ENCODE results near the gene DNAJC8. TPM values are rescaled to one million over a fixed set of nuclear protein-coding genes. Genes with fewer than 3 reads are reported as not detected.
A peak's percentile ranks its signal among the peaks of the same experiment; 100 is the strongest.

Gene DNAJC8
- polyA plus RNA-seq, result 100 to 1,000 TPM; 197 to 269 (median 205) TPM

DNA sequence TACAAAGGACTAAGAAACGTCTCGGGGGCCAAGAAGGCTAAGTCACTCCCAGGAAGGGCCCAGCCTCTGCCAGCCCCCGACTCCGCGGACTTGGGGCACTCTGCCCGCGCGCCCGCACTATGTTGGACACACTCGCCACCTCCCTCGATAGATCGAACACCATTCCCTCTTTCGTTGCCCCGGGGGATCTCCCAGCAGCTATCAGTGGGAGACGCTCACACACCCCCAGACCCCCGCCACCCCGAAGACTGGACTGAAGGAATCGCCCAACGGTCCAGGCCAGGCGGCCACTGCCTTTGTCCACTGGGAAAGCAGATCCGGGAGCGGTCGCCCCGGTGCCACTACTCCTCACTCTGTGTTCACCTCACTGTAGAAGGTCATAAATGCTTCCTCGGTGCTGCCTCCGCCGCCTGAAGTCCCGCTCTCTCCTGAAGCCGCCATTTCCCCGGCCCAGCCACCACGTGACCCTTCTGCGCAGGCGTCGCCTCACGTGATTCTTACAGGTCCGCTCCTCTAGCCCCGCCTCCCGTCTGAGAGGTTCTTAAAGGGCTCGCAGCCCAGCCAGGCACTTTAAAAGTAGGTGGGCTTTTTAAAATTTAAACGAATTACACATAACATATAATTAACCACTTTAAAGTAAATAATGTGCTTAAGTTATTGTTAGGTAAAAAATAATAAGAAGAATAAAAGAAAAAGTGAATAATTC lies at the start of gene DNAJC8:
Gene DNAJC8 (minus strand): TSS at position 472 of the 706 bp plus-strand sequence. CDS start 31 bp downstream, at position 441.
- Mint-ChIP-seq H3K27ac (peak within 1 kb of the TSS; percentile 97 to 100 (median 99)), H3K4me3 (peak within 1 kb of the TSS; percentile 97 to 100 (median 99)), H3K27me3 (ENCODE audit: low read depth in 3 of 3) (peaks cover 5% of the 10 kb centered on the region in 3 donors), H3K9me3 (no peaks in the 10 kb centered on the region), H3K36me3 (peaks cover 0 to 13% (median 7%) of the 10 kb centered on the region in 3 donors), H3K4me1 (peaks cover 27 to 52% of the 10 kb centered on the region in 2 donors)
- peak; percentile 87 to 89 (median 88) for DNase-seq

DNA sequence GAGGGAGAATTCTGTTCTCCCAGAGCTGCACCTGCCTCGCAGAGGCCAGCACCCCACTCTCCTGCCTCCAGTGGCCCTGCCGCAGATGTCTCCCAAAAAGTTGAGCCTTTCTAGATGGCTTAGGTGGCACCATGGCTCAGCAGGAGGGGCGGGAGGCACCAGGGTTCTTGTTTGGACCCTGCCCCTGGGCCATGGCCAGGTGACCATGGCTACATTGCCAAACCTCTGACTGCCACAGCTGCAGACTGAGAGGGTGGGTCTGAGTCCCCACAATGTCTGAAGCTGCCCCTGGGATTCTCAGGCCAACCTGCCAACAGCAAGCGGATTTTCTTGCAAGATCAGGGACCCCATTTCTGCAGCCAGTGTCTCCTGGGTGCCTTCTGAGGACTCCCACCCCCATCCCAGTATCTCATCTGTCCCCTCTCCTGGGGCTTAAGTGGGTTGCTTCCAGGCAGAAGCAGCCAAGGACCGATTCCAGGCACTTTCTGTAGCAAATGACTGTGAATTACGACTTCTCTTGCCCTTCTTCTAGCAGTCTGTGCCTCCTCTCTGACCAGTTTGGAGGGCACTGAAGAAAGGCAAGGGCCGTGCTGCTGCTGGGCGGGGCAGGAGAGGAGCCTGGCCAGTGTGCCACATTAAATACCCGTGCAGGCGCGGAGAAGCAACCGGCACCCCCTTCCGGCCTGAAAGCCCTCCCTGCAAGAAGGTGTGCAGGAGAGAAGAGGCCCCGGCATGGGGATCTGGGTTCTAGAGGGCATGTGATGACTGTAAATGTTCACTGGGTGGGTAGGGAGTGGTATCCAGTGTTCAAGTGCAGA lies 49.0 kb upstream of the DNAJC8 start:
- peaks cover 7 to 12% of the 10 kb centered on the region in 2 donors for H3K4me1 Mint-ChIP-seq
- DNase-seq, result no peak
- no peaks in the 10 kb centered on the region for H3K9me3 Mint-ChIP-seq
- H3K36me3 Mint-ChIP-seq, result peaks cover 17 to 36% (median 33%) of the 10 kb centered on the region in 3 donors
- H3K27ac Mint-ChIP-seq, result no peak overlapping the region
- H3K4me3 Mint-ChIP-seq, result no peak overlapping the region
- H3K27me3 Mint-ChIP-seq (ENCODE audit: low read depth in 3 of 3), result no peaks in the 10 kb centered on the region

DNA sequence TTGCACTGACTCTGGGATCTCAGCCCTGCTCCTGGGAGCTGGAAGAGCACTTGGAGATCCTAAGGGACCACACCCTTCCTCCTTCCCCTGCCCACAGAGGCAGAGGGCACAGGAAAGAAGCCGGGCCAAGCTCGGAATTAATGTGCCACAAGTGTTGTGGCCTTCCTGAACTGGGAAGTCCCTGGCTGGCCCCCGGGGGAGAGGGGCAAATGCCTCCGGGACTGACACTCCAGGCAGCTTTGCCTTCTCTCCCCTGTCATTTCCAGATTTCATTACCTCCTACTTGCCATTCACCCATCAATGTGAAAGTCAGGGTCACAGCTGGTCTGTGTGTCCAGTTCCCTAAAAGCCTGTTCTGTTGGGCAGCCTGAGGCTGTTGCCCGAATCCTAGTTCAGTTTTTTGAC lies 48.1 kb upstream of the DNAJC8 start:
- H3K9me3 Mint-ChIP-seq, result no peaks in the 10 kb centered on the region
- no peak for DNase-seq
- H3K27ac Mint-ChIP-seq, result no peak overlapping the region
- no peak overlapping the region for H3K4me3 Mint-ChIP-seq
- H3K27me3 Mint-ChIP-seq (ENCODE audit: low read depth in 3 of 3), result no peaks in the 10 kb centered on the region
- peaks cover 17 to 36% (median 33%) of the 10 kb centered on the region in 3 donors for H3K36me3 Mint-ChIP-seq
- peaks cover 7 to 12% of the 10 kb centered on the region in 2 donors for H3K4me1 Mint-ChIP-seq

DNA sequence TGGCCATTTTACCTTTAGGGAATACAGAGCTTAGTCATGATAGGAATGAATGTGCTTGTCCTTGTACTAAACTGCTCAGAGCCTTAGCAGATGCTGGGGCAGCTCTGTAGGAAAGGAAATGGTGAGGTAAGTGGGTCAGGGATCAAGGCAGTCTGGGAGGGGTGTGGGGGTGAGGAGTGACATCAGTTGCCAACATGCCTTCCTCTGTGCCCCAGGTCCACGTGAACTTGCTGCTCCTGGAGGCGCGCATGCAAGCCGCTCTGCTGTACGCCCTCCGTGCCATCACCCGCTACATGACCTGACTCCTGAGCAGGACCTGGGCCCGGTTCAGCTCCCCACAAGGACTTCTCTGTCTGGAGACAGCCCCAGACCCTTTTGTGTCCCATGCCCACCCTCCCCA lies 47.7 kb upstream of the DNAJC8 start:
- H3K27me3 Mint-ChIP-seq (ENCODE audit: low read depth in 3 of 3), result no peaks in the 10 kb centered on the region
- no peaks in the 10 kb centered on the region for H3K9me3 Mint-ChIP-seq
- H3K36me3 Mint-ChIP-seq, result peaks cover 17 to 36% (median 33%) of the 10 kb centered on the region in 3 donors
- H3K4me3 Mint-ChIP-seq, result no peak overlapping the region
- H3K4me1 Mint-ChIP-seq, result peaks cover 7 to 12% of the 10 kb centered on the region in 2 donors
- no peak overlapping the region for H3K27ac Mint-ChIP-seq
- no peak for DNase-seq

DNA sequence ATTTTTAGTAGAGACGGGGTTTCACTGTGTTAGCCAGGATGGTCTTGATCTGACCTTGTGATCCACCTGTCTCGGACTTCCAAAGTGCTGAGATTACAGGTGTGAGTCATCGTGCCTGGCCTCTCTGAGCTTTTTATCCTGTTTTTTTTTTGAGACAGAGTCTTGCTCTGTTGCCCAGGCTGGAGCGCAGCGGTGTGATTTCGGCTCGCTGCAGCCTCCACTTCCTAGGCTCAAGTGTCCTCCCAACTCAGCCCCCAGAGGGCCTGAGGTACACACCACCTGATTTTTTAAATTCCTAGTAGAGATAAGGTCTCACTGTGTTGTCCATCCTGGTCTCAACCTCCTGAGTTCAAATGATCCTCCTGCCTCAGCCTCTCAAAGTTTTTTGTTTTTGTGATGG lies 46.9 kb upstream of the DNAJC8 start:
- no peak for DNase-seq
- Mint-ChIP-seq H3K36me3 (peaks cover 22 to 41% (median 39%) of the 10 kb centered on the region in 3 donors), H3K4me3 (no peak overlapping the region), H3K27me3 (ENCODE audit: low read depth in 3 of 3) (no peaks in the 10 kb centered on the region), H3K4me1 (peaks cover 7 to 12% of the 10 kb centered on the region in 2 donors), H3K27ac (no peak overlapping the region), H3K9me3 (no peaks in the 10 kb centered on the region)

DNA sequence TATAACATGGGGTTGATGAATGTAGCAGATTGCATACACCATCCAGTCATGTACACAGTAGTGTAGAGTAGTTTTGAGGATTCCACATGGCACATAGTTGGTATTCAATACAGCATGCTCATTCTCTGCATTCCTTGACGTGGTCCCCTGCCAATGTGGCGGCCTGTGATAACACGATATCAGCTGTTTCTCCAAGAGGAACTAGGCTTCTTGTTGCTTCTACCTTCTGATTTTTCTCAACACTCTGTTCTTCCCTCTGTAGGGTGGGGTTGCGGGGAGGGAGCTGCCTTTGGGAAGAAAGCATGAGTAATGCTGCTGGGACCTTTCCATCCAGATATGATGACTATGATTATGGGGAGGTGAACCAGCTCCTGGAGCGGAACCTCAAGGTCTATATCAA lies 45.9 kb upstream of the DNAJC8 start:
- Mint-ChIP-seq H3K4me3 (no peak overlapping the region), H3K4me1 (peaks cover 7 to 12% of the 10 kb centered on the region in 2 donors), H3K27me3 (ENCODE audit: low read depth in 3 of 3) (no peaks in the 10 kb centered on the region), H3K36me3 (peaks cover 22 to 41% (median 39%) of the 10 kb centered on the region in 3 donors), H3K9me3 (no peaks in the 10 kb centered on the region), H3K27ac (no peak overlapping the region)
- DNase-seq, result no peak

DNA sequence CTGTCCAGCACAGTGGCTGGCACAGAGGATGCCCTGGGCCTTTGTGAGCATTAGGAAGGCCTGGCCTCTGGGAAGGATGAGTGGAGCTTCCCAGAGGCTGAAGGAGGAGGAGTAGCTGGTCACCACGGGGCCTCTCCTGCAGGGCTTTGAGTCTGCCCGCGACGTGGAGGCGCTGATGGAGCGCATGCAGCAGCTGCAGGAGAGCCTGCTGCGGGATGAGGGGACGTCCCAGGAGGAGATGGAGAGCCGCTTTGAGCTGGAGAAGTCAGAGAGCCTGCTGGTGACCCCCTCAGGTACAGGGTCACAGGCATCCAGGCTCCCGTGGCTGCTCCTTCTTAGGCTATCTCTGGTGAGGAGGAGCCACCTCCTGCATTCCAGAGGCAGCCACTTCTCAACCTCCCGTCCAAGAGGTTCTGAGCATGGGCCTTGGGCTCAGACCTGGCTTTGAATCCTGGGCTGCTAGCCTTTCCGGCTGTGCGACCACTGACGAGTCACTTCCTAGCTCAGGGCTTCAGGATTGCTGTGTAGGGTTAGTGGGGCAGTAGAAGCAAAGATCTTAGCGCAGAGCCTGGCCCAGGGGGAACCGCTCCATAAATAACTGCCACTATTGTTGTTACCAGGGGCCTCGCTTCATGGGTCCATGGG lies 40.5 kb upstream of the DNAJC8 start:
- Mint-ChIP-seq H3K9me3 (no peaks in the 10 kb centered on the region), H3K4me1 (peaks cover 0 to 2% of the 10 kb centered on the region in 2 donors)

DNA sequence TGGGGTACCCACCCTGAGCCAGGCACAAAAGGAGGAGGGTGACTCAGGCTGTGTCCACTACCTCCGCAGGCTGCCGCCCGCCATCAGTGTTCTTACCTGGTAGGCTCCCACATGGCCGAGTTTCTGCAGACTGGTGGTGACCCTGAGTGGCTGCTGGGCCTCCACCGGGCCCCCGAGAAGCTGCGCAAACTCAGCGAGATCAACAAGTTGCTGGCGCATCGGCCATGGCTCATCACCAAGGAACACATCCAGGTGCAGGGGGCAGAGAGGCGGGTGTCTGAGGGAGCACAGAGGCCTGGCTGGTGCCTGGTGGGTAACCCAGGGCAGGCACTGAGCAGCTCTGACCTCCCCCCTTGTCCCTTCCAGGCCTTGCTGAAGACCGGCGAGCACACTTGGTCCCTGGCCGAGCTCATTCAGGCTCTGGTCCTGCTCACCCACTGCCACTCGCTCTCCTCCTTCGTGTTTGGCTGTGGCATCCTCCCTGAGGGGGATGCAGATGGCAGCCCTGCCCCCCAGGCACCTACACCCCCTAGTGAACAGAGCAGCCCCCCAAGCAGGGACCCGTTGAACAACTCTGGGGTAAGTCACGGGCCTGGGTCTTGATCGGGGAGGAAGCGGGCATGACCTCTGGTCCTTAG lies 39.5 kb upstream of the DNAJC8 start:
- no peaks in the 10 kb centered on the region for H3K9me3 Mint-ChIP-seq
- H3K4me3 Mint-ChIP-seq, result no peak overlapping the region
- H3K27ac Mint-ChIP-seq, result no peak overlapping the region
- H3K27me3 Mint-ChIP-seq (ENCODE audit: low read depth in 3 of 3), result peaks cover 0 to 2% (median 0%) of the 10 kb centered on the region in 3 donors
- peaks cover 0 to 11% of the 10 kb centered on the region in 2 donors for H3K4me1 Mint-ChIP-seq
- no peak for DNase-seq
- H3K36me3 Mint-ChIP-seq, result peaks cover 9 to 10% (median 9%) of the 10 kb centered on the region in 3 donors

More for the DNA sequence above, 40.5 kb upstream of the DNAJC8 start:
- H3K36me3 Mint-ChIP-seq, result peaks cover 14 to 18% (median 16%) of the 10 kb centered on the region in 3 donors
- H3K27ac Mint-ChIP-seq, result no peak overlapping the region
- peaks cover 0 to 2% (median 0%) of the 10 kb centered on the region in 3 donors for H3K27me3 Mint-ChIP-seq (ENCODE audit: low read depth in 3 of 3)
- H3K4me3 Mint-ChIP-seq, result no peak overlapping the region
- no peak for DNase-seq

DNA sequence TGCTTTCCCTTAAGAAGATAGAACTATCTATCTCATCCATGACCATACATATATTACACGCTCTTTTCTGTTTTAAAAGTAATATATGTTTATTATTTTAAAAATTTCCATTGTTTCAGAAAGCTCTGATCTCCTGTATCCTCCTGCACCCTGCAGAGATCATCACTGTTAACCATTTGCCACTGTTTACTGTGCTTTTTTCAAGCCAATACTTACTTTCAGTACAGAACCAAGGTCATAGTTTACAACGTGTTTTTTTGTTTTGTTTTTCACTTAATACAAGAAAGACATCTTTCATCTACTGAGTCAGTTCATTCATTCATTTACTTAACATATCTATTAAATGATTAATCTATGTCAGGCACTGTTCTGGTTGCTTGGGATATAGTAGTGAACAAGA lies 36.7 kb upstream of the DNAJC8 start:
- Mint-ChIP-seq H3K9me3 (no peaks in the 10 kb centered on the region), H3K27ac (peak overlapping the region in 1 of 6 donors; percentile 45)

DNA sequence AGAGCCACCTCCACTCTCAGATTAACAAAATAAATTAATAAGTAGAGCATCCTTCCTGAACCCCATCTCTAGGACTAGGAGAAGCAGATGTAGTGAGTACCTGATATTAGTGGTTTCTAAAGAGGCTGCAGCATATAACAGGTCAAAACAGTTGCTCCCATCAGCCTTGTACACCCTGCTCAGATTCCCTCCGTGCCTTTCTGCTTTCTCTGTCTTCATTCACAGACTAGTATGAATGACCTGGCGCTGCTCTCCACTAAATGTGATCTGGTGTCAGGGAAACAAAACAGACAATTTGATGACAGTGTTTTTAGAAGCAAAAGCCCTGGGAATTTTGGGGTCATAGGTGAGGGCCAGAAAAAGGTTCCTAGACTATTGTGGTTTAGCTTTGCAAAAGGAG lies 34.8 kb upstream of the DNAJC8 start:
- Mint-ChIP-seq H3K9me3 (no peaks in the 10 kb centered on the region), H3K4me1 (peaks cover 9 to 42% of the 10 kb centered on the region in 2 donors), H3K27ac (peak overlapping the region in 1 of 6 donors; percentile 3), H3K4me3 (no peak overlapping the region), H3K36me3 (peaks cover 0 to 4% (median 3%) of the 10 kb centered on the region in 3 donors), H3K27me3 (ENCODE audit: low read depth in 3 of 3) (peaks cover 0 to 3% (median 2%) of the 10 kb centered on the region in 3 donors)
- DNase-seq, result no peak

More for the DNA sequence above, 36.7 kb upstream of the DNAJC8 start:
- peaks cover 5 to 32% of the 10 kb centered on the region in 2 donors for H3K4me1 Mint-ChIP-seq
- no peak for DNase-seq
- peaks cover 0 to 4% (median 3%) of the 10 kb centered on the region in 3 donors for H3K36me3 Mint-ChIP-seq
- no peak overlapping the region for H3K4me3 Mint-ChIP-seq
- H3K27me3 Mint-ChIP-seq (ENCODE audit: low read depth in 3 of 3), result peaks cover 0 to 2% (median 1%) of the 10 kb centered on the region in 3 donors

DNA sequence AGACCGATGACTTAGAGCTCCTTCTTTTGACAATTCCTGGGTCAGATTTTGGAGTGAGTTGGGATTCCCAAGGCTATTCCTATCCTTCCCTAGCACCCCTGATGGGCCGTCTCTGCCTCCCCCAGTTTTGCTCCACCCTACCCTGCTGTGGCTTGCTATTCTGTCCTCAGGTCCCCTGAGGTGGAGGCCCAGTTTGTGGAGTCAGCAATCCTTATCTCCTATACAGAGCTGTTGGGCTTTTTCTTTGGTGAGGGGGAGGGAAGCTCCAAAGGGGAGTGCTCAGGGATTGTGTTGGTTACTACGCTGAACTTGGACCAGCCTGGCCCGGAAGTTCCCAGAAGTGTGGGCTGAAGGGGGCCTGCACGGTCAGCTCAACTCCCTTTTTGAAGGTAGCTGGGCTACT lies 34.1 kb upstream of the DNAJC8 start:
- Mint-ChIP-seq H3K27me3 (ENCODE audit: low read depth in 3 of 3) (peaks cover 0 to 3% (median 2%) of the 10 kb centered on the region in 3 donors), H3K27ac (no peak overlapping the region), H3K4me1 (peaks cover 10 to 42% of the 10 kb centered on the region in 2 donors), H3K36me3 (peaks cover 0 to 4% (median 3%) of the 10 kb centered on the region in 3 donors), H3K9me3 (no peaks in the 10 kb centered on the region), H3K4me3 (no peak overlapping the region)
- DNase-seq, result no peak

- H3K9me3 Mint-ChIP-seq, result no peaks in the 10 kb centered on the region
- DNase-seq, result no peak
- H3K4me1 Mint-ChIP-seq, result peaks cover 20 to 52% of the 10 kb centered on the region in 2 donors
- peaks cover 0 to 3% (median 0%) of the 10 kb centered on the region in 3 donors for H3K36me3 Mint-ChIP-seq
- peak overlapping the region in 2 of 6 donors; percentile 5 to 45 for H3K27ac Mint-ChIP-seq
- peaks cover 2 to 3% (median 3%) of the 10 kb centered on the region in 3 donors for H3K27me3 Mint-ChIP-seq (ENCODE audit: low read depth in 3 of 3)
- H3K4me3 Mint-ChIP-seq, result no peak overlapping the region
Measured at GRCh38 chr1:28265577-28265976, 32.7 kb upstream of the DNAJC8 start.

DNA sequence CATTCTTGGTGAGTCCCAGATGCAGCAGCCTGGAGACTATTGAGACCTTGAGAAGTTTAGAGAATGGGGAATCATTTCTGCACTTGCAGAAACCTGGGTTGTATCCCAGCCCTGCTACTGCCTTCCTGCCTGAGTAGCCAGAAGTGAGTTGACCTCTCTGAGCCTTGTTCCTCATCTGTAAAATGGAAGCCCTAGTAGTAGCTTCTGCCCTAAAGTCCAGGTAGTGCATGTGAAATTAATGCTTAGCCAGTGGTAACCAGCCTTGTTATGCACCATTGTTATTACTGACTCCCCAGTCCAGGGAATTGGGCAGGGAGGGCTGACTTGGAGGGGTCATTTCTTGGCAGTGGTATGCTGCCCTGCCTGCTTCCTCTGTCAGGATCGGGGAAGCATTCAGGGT lies 32.1 kb upstream of the DNAJC8 start:
- no peak for DNase-seq
- peaks cover 0 to 3% (median 0%) of the 10 kb centered on the region in 3 donors for H3K36me3 Mint-ChIP-seq
- peak overlapping the region in 2 of 6 donors; percentile 2 to 13 for H3K27ac Mint-ChIP-seq
- H3K27me3 Mint-ChIP-seq (ENCODE audit: low read depth in 3 of 3), result peaks cover 2 to 3% (median 3%) of the 10 kb centered on the region in 3 donors
- H3K9me3 Mint-ChIP-seq, result no peaks in the 10 kb centered on the region
- H3K4me1 Mint-ChIP-seq, result peaks cover 21 to 54% of the 10 kb centered on the region in 2 donors
- no peak overlapping the region for H3K4me3 Mint-ChIP-seq
